HG03045 (cell line): Measurements from ENCODE around the gene CARM1.
"Not testable (repeated sequence)": the region's sequence is repeated elsewhere in the genome, so short reads cannot be mapped to it uniquely, and the experiment has no call there.

Source experiments
- ATAC-seq: cut with Tn5 transposase; IDR thresholded peaks from one replicate; pipeline ENCODE4 v1.9.1; 2021; ENCODE audit warnings: mild to moderate bottlenecking, moderate library complexity; ENCODE audit not compliant: unreplicated experiment

The CARM1 gene

DNA sequence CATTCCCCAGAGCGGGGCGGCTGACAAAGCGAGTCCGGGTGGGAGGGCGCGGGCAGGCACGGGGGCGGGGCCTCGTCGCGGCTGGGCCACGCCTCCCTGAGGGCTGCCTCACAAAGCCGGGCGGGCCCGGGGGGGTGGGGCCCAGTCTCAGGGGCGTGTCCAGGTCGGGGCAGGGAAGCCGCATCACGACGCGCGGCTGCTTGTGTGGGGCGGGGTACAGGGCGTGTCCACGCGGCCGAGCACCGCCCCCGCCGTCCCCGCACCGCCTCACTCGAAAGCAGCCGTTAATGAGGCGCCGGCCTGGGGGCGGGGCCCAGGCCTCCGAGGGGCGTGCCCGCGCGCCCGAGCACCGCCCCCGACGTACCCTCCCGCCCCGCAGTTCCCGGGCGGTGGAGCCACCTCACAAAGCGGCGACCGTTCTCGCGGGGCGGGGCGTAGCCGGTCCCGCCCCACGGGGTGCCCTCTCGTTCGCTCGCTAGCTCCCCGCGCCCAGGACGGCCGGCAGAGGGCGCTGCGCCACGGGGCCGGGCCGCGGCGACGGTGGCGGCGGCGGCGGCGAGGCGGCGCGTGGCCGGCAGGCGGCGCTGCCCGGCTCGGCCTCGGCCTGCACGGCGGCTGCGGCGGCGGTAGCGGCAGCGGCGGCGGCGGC lies at the start of gene CARM1:
Gene CARM1, plus strand, starts transcription at position 599 of the 649 bp plus-strand sequence. CDS start 150 bp downstream, outside the sequence.
- ATAC-seq, result peak; percentile 76

DNA sequence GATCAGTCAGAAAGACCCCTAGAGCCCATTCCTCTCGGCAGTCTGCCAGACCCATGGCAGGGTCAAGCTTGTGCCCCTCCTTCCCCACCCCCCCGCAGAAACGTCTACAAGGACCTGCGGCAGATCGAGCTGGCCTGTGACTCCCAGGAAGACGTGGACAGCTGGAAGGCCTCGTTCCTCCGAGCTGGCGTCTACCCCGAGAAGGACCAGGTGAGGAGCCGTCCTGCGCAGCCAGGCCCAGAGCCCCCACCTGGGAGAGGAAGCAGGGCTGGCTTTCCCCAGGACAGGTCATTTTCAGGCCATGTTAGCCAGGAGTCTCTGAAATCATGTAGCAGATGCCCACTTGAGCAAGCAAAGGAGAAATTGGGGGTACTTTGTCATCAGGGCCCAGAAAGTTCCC lies 47.7 kb upstream of the CARM1 start:
- no peak for ATAC-seq

DNA sequence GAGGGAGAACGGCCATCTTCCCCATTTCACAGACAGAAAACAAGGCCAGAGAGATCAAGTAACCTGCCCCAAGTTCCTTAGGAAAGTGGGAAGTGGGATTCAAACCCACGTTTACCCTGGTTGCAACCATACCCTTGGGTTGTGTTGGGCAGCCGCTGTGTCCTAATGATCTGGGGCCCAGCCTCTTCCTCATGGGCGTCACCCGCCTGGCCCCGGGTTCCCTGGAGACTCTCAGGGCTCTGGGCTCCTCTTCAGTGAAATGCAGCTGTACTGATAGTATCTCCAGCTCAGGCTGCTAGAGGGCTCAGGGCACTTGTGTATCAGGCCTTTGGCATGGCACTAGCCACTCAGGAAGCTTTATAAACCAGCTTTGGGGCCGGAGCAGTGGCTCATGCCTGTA lies 45.1 kb upstream of the CARM1 start:
- no peak for ATAC-seq

DNA sequence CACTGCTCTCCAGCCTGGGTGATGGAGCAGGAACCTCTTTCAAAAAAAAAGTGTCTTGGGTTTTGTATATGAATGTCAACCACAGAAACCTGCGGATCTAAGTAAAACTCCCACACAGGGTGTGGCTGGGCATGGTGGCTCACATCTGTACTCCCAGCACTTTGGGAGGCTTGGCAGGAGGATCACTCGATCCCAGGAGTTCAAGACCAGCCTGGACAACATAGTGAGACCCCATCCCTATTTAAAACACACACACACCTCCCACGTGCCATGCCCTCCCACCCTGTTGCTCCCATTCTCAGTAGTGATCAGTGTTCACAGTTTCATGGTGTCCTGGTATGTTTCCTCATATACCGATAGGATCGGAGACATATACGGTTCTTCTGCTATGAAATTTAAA lies 44.5 kb upstream of the CARM1 start:
- ATAC-seq, result no peak

DNA sequence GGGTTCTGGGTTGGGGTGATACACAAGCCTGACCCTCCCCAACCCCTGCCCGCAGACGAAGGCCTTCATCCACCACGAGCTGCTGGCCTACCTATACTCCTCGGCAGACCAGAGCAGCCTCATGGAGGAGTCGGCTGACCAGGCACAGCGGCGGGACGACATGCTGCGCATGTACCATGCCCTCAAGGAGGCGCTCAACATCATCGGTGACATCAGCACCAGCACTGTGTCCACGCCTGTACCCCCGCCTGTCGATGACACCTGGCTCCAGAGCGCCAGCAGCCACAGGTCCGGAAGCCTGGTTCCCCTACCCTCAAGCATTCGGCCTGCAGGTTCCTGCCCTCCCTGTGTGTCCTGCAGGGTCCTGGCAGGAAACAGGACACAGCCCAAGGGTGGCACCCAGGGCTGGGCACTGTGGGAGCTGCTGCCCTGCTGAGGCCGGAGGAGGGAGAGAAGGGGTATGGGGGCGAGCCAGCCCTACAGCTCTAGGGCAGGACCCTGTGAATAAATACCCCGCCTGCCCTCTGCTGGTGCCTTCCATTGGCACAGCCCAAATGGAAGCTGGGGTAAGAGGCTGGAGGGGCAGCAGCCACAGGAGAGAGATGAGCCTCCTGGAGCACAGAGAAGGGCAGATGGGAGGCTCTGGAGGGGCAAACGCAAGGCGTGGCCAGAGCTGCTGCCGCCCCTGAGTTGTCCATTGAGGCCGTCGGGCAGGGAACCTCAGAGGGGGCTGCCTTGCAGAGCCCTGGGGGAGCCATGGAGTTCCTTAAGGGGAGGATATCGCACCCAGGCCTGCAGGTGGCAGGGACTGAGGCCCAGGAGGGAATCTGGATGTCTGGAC lies 42.2 kb upstream of the CARM1 start:
- ATAC-seq, result no peak

DNA sequence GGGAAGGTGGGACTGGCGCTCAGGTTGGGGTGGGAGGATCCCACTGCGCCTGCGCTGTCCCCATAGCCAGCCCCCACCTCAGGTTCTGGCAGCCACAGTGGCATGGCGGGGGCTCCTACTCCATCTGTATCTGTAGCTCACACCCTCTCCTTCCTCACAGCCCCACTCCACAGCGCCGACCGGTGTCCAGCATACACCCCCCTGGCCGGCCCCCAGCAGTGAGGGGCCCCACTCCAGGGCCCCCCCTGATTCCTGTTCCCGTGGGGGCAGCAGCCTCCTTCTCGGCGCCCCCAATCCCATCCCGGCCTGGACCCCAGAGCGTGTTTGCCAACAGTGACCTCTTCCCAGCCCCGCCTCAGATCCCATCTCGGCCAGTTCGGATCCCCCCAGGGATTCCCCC lies 41.4 kb upstream of the CARM1 start:
- ATAC-seq, result no peak

DNA sequence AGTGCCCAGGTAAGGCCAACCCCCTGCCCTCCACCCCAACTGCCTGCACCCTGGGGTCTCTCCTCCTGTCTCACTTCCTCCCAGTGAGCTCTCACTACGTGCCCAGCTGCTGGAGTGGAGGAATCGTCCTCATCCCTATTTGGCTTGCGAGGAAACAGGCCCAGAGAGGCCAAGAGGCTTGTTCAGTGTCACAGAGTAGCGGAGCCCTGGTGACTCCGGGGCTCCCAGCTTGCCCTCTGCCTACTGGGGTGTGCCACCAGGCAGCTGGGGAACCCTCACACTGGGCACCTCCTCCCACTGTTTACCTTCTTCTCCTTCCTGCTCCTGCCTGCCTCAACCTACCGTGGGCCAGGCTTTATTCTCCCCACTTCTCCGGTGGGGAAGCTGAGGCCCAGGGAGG lies 41.0 kb upstream of the CARM1 start:
- ATAC-seq, result no peak

DNA sequence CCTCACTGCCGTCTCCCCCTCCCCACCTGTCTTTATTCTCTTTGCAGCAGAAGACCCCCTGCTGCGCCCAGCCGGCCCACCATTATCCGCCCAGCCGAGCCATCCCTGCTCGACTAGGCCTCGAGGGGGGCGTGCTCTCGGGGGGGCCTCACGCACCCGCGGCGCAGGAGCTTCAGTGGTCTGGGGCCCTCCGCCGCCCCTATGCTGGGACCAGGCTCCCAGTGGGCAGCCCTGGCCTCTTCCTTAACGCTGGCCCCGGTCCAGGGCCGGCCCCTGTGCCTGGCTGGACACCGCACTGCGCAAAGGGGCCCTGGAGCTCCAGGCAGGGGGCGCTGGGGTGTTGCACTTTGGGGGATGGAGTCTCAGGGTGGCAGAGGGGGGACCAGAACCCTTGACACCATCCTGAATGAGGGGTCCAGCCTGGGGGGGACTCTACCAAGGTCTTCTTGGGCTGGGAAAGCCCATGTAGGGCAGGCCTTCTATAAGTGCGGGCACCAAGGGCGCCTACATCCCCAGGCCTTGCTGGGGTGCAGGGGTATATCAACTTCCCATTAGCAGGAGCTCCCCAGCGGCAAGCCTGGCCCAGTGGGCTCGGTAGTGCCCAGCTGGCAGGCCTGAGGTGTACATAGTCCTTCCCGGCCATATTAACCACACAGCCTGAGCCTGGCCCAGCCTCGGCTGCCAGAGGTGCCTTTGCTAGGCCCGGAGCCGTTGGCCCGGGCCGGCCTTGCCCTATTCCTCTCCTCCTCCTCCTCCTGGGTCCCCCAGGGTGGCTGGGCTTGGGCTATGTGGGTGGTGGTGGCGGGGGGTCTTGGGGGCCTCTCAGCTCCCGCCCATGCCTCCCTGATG lies 40.2 kb upstream of the CARM1 start:
- ATAC-seq, result no peak

DNA sequence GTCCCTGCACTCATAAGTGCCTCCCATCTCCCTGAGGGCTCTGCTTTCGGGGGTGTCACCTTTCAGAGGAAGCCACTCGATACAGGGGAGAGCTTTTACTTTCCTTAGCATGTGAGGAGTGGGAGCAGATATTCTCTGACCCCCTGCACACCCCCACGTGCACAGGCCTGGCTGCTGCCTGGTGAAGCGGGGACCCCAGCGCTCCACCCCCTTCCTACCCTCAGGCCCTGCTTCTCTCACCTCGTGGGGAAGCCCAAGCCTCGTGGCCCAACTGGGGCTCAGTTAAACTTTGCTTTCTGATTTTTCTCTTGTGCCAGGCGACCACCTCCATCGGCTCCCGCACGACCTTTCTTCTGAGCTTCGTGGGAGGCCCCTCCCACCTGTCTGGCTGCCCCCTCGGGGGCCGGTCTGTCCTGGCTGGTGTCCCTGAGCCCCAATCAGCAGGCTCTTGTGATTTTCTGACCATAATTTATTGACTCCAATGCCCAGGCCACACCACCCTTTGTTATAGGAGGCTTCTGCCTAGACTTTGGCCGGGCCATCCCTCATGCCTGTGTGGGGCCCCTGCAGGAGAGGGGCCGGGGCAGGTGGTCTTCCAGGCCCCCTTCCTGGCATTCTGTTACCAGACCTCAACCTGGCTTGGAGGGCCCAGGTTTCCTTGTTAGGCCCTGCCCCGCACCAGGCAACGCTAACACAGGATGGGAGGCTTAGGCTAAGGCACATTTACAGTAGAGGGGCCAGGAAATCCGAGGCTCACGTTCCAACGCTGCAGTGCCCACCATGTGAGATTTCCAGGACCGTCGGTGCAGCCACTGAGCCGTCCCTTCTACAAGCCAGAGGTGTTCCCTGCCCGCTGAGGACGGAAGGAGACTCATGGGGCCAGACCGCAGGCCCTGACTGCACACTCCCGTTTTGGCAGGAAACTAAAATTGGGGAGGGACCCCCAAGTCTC lies 39.1 kb upstream of the CARM1 start:
- no peak for ATAC-seq

DNA sequence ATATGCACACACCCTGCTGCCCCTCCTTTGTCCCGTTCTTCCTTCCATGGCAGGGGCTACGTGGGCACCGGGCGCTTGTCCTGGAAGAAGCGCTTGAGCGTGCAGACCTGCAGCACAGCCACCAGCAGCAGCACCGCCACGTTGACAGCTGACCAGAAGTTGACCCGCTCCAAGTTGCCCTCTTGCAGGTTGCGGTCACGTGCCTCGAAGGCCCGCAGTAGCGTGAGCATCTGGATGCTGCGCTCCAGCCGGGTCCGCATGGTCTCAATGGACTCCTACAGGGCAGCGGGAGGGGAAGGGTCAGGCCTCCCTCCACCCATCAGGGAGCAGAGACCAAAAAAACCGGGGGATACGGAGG lies 38.4 kb upstream of the CARM1 start:
- no peak for ATAC-seq

DNA sequence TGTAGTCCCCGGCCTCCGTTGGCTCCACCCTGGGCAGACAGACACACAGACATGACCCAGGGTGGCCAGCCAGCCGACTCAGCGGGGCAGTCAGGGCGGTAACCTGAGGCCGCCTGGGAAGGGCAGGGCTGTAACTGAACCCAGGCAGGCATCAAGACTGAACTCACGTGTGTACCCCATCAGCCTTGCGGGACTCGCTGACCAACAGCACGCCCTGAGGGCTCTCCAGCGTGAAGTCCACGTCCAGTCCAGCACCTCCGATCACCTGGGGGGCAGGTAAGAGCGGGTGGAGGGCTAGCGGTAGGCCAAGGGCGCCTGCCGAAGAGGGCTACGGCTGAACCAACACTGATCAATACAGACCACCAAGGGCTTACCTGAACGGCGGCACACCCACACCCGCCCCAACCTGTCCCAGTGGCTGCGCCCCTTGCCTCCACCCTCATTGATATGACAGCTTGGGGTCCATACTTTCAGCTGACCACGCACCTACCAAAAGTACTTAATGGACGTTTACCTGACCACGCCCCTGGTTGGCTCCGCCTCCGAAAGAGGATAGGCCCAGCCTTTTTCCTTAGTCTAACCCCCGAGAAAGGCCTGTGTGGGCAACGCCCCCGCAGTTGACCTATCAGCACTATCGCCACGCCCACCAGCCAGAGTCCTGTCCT lies 36.1 kb upstream of the CARM1 start:
- ATAC-seq, result no peak

DNA sequence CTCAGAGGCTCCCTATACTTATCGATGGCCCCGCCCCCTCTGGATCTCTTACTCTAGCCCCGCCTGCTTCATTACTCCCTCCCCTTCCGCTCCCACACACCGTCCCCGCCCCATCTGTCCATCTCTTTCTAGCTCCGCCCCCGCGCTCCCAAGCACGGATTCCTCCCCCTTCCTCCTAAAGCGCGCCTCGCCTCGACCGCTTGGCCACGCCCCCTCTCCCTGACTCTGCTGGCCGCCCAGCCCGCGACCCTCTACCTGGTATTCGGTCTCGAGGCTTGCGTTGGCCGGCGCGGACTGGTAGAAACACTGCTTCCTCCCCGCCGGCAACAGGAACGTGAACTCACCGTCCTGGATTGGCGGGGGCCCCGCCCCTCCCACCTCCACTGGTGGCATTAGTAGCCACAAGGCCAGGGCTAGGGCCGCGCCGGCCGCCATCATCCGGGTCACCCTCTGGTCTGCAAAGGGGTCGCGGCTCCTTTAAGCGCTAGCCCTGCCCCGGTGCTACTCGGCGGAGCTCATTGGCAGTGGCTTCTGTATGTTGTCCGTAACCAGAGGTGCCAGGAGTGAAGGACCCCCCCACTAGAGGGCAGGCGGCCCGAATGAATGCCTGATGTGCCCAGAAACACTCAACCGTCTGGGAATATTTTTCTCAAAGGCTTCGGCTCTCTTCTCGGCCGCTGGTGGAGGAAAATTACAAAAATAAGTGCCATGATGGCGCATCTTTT lies 35.4 kb upstream of the CARM1 start, which contains the start of gene TMED1:
Gene TMED1, minus strand, starts transcription at position 459 of the 725 bp plus-strand sequence. Its CDS starts 21 bp downstream, at position 438.
- peak; percentile 75 for ATAC-seq

DNA sequence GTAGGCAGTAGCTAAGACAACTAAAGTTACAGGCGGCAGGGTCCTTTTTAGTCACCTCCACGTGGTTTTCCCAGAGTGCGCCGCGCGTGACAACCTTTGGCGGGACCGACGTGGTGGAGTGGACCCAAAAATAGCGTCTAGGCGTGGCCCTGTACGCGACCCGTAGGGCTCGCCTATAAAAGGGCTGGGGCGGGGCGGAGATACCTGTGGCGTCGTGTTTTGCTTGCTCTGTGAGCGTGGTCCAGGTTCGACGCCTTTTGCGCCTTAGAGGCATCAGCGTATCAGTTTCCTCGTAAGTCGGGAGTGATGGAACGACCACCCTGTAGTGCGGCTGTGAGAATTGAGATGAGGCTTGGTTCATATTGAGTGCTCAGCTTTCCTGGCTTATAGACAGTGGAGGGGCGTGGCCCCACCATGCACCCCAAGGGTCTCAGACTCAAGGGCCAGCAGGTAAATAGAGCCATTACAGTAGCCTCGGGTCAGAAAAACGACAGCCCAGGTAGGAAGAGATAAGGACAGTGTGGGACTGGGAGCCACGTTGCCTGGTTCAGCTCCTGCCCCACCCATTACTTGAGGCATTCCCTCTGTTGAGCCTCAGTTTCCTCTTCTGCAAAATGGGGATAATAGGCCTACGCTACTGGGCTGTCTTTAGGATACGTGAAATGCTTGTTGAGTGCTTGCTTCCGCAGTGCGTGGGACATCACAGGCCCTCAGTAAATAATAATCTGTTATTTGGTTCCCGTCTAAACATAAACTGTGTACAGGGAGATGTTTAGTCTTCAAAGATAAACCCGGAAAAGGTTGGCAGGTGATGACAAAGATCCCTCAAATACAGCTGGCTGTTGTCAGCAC lies 34.6 kb upstream of the CARM1 start:
- peak; percentile 6 for ATAC-seq

DNA sequence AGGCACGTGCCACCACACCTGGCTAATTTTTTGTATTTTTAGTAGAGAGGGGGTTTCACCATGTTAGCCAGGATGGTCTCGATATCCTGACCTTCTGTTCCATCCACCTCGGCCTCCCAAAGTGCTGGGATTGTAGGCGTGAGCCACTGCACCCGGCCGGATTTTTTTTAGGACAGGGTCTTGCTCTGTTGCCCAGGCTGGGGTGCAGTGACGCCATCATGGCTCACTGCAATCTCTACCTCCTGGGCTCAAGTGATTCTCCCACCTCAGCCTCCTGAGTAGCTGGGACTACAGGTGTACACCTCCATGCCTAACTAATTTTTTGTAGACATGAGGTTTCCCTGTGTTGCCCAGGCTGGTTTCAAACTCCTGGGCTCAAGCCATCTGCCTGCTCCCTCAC lies 33.7 kb upstream of the CARM1 start:
- not testable (repeated sequence) for ATAC-seq

DNA sequence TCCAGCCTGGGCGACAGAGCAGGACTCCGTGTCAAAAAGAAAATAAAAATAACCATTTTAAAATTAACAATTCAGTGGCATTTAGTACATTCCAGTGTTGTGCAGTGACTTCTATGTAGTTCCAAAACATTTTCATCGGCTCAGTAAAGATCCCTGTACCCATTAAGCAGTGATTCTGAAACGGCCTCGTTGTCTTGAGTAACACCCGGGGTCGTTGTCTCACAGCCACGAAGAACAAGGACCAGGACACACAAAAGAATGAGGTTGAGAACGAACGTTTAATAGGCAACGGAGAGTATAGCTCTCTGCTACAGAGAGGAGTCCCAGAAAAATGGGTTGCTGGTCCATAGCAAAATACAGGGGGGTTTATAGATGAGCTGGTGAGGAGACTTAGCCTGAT lies 33.0 kb upstream of the CARM1 start:
- ATAC-seq, result no peak

DNA sequence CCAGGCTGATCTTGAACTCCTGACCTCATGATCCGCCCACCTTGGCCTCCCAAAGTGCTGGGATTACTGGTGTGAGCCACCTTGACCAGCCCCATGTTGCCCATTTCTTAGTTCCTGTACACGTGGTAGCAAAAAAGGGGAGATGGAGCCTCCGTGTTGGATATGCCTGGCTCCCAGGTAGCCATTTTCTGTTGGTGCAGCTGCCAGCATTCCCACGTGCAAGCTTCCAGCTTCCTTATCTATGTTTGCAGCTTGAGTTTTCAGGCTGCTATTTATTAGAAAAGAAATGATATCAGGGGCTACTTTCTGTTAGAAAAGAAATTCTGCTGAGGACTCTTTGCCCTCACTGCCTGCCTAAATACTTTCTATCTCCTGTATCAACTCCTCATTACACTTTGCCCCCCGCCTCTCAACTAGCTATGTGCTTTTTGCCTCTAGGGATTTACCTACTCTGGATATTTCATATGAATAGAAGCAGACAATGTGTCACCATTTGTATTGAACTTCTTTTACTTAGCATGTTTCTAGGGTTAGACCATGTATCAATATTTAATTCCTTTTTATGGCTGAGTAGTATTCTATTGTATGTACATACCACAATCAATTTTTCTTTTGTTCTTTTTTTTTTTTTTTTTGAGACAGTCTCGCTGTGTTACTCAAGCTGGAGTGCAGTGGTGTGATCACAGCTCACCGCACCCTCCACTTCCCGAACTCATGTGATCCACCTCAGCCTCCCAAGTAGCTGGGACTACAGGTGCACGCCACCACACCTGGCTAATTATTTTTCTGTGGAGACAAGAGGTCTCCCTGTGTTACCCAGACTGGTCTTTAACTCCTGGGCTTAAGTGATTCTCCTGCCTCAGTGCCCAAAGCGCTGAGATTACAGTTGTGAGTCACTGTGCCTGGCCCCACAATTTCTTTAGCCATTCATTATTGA lies 32.0 kb upstream of the CARM1 start:
- no peak for ATAC-seq

DNA sequence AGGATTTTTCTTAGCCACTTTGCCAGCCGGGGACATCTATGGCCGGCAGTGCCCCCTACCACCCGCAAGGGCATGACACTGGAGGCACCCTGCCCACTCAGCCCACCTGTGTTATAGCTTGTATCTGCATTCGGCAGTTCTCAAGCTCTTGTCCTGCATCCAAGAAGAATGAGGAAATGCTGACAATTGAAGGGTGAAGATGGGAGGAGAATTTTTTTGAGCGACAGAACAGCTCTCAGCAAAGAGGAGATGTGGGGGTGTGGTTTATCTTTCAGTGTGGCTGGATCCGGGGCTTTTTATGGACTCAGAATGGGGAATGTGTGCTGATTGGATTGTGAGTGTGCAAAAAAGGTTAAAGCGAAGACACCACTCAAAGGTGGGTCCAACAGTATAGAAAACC lies 28.6 kb upstream of the CARM1 start:
- ATAC-seq, result no peak
